ENCODE data around the gene CAPN6. TPM values are rescaled to one million over a fixed set of nuclear protein-coding genes. Genes with fewer than 3 reads are reported as not detected.

Gene CAPN6
- not detected in 5 replicates for total RNA-seq (2022; extraction: Qiagen RNA extraction; ENCODE audit: low read depth)

DNA sequence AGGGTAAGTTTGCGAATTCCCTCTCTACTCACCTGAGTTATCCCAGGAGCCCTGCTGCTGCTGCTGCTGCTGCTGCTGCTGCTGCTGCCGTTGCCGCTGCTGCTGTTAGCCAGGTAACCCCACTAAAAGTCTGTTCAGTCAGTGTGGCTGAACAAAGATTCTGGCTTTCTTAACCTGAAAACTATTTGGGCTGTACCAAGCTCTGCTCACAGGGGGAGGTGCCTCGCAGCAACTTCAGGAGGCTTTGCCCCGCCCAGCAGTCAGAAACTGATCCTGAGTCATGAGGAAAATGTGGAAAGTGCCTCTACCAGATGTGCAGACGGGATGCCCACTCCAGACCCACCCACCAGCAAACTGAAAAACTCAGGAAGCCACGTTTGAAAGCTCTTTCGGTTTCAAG lies at the start of gene CAPN6:
Gene CAPN6 (minus strand): TSS at position 145 of the 400 bp plus-strand sequence. CDS start 6,547 bp downstream, outside the sequence.

Other genes starting within 250 kb of the CAPN6 start
- 0.14 TPM in 1 of 5 replicates, not detected in the others for gene PAK3, start 174.3 kb downstream of the CAPN6 start, total RNA-seq (2022; extraction: Qiagen RNA extraction; ENCODE audit: low read depth)
- not detected in 5 replicates for gene DCX, start 141.7 kb upstream of the CAPN6 start, total RNA-seq (2022; extraction: Qiagen RNA extraction; ENCODE audit: low read depth)
- gene SERTM2, start 241.2 kb upstream of the CAPN6 start, total RNA-seq (2022; extraction: Qiagen RNA extraction; ENCODE audit: low read depth): not detected in 5 replicates